HCT116 (cell line): Measurements from ENCODE around the gene FRK. TPM values are rescaled to one million over a fixed set of nuclear protein-coding genes. Genes with fewer than 3 reads are reported as not detected.
"Not testable (repeated sequence)": the region's sequence is repeated elsewhere in the genome, so short reads cannot be mapped to it uniquely, and the experiment has no call there.

Experiments
- ATAC-seq: fragments of 200-7000 bp; cut with Tn5 transposase; 2 replicates; pipeline ENCODE4 v1.9.1; 2020; ENCODE audit warnings: mild to moderate bottlenecking, moderate library complexity
- BruUV-seq: library from RNA; stranded (reverse); fragments of 400-500 nt; replicated peaks from 2 replicates; lab custom pipeline; 2021; lab: Mats Ljungman, UMichigan
- CTCF ChIA-PET: fragments of 300-600 bp; sonication (Branson Sonifier 250); formaldehyde crosslinking; loops from one replicate; lab custom pipeline; 2021; ENCODE audit warnings: antibody characterized with exemption; lab: Charles Lee
- POLR2A ChIA-PET: fragments of 300-600, 350-600 bp; sonication (Branson Sonifier 250); formaldehyde crosslinking; loops from one replicate; lab custom pipeline; 2021; ENCODE audit warnings: antibody characterized with exemption; lab: Charles Lee
- RAD21 ChIA-PET, 2 experiments: fragments of 300-600 bp; sonication (Branson Sonifier 250); formaldehyde crosslinking; loops; one replicate each; lab custom pipeline; 2023; ENCODE audit warnings: low total read pairs in 2 of 2; ENCODE audit not compliant: uncharacterized antibody in 2 of 2, unreplicated experiment in 2 of 2, low non-redundant PET in 1 of 2; lab: Charles Lee
- DNase-seq: peaks from one replicate; pipeline ENCODE4 v3.0.0-alpha.2; 2010; ENCODE audit warnings: low read depth, low spot score
- H2AFZ ChIP-seq: fragments of 200-600 bp; shearing (Covaris generic), sonication (generic); 2 replicates; pipeline ENCODE4 v1.6.1; 2017; ENCODE audit warnings: low read depth, mixed run types, mixed read lengths, antibody characterized with exemption, low read length; ENCODE audit not compliant: poor library complexity, severe bottlenecking
- H3K27ac ChIP-seq: 2 replicates; pipeline ENCODE4 v1.5.1; 2012; ENCODE audit warnings: low read depth, low read length
- H3K27me3 ChIP-seq: fragments of 200-600 bp; sonication (generic); 2 replicates; pipeline ENCODE4 v1.6.1; 2016; ENCODE audit warnings: mixed run types, low read length, mixed read lengths; ENCODE audit not compliant: insufficient read depth
- H3K36me3 ChIP-seq, 2 experiments: fragments of 200-500 bp in 1 of 2; fragments of 200-600 bp in 1 of 2; sonication (Bioruptor generic) in 1 of 2; sonication (generic) in 1 of 2; 2 replicates each; pipeline versions ENCODE4 v1.5.1 to v1.6.1; 2014 to 2016; ENCODE audit warnings: low read length in 2 of 2, inconsistent platforms in 1 of 2, mixed read lengths in 1 of 2, mixed run types in 1 of 2; ENCODE audit not compliant: insufficient read depth in 2 of 2, control insufficient read depth in 1 of 2
- H3K4me1 ChIP-seq, 2 experiments: fragments of 200-600 bp in 1 of 2; sonication (generic) in 1 of 2; 2 replicates each; pipeline versions ENCODE4 v1.5.1 to v1.6.1; 2012 to 2017; ENCODE audit warnings: low read length in 2 of 2, inconsistent platforms in 1 of 2, mild to moderate bottlenecking in 1 of 2, mixed read lengths in 1 of 2, mixed run types in 1 of 2, moderate library complexity in 1 of 2; ENCODE audit not compliant: insufficient read depth in 2 of 2, control insufficient read depth in 1 of 2
- H3K4me2 ChIP-seq: fragments of 200-600 bp; sonication (generic); 2 replicates; pipeline ENCODE4 v1.6.1; 2017; ENCODE audit warnings: mixed run types, low read length, mixed read lengths
- H3K4me3 ChIP-seq, 2 experiments: fragments of 200-600 bp in 1 of 2; sonication (generic) in 1 of 2; replicated peaks in 1 of 2; 2 replicates each; pipeline ENCODE4 v1.5.1; 2011 to 2016; ENCODE audit warnings: low read length in 2 of 2, control low read depth in 1 of 2, low read depth in 1 of 2, mild to moderate bottlenecking in 1 of 2, mixed read lengths in 1 of 2, mixed run types in 1 of 2
- H3K79me2 ChIP-seq: fragments of 200-600 bp; sonication (generic); 2 replicates; pipeline ENCODE4 v1.6.1; 2017; ENCODE audit warnings: mild to moderate bottlenecking, mixed run types, low read length, moderate library complexity, mixed read lengths; ENCODE audit not compliant: insufficient read depth
- H3K9ac ChIP-seq: fragments of 200-600 bp; sonication (generic); 2 replicates; pipeline ENCODE4 v1.6.1; 2016; ENCODE audit warnings: low read length, mixed read lengths
- H3K9me2 ChIP-seq: fragments of 200-600 bp; sonication (generic), shearing (Covaris generic); 2 replicates; pipeline ENCODE4 v1.6.1; 2017; ENCODE audit warnings: mixed run types, mild to moderate bottlenecking, moderate library complexity; ENCODE audit not compliant: insufficient read depth
- H3K9me3 ChIP-seq, 2 experiments: fragments of 200-500 bp in 1 of 2; fragments of 200-600 bp in 1 of 2; sonication (Bioruptor generic) in 1 of 2; sonication (generic) in 1 of 2; 2 replicates each; pipeline ENCODE4 v1.6.1; 2014 to 2017; ENCODE audit warnings: low read length in 2 of 2, mixed read lengths in 2 of 2, inconsistent platforms in 1 of 2, low read depth in 1 of 2, mild to moderate bottlenecking in 1 of 2, mixed run types in 1 of 2, moderate library complexity in 1 of 2; ENCODE audit not compliant: control insufficient read depth in 1 of 2, insufficient read depth in 1 of 2
- H4K20me1 ChIP-seq: fragments of 200-600 bp; sonication (generic), shearing (Covaris generic); 2 replicates; pipeline ENCODE4 v1.6.1; 2017; ENCODE audit warnings: mixed run types, mild to moderate bottlenecking, moderate library complexity; ENCODE audit not compliant: insufficient read depth
- CBX3 ChIP-seq: IDR thresholded peaks from 2 replicates; pipeline ENCODE4 v1.6.1; 2012; ENCODE audit warnings: low read depth
- CEBPB ChIP-seq: IDR thresholded peaks from 2 replicates; pipeline ENCODE4 v1.6.1; 2012; ENCODE audit warnings: low read depth
- CTCF ChIP-seq, 3 experiments: fragments of 200-600 bp in 1 of 3; sonication (generic) in 1 of 3; IDR thresholded peaks in 2 of 3; conservative IDR thresholded peaks in 1 of 3; 2 replicates each; pipeline ENCODE4 v1.5.1; 2012 to 2017; ENCODE audit warnings: low read depth in 2 of 3, low read length in 2 of 3, antibody characterized with exemption in 1 of 3, borderline replicate concordance in 1 of 3, control low read depth in 1 of 3, mild to moderate bottlenecking in 1 of 3, mixed read lengths in 1 of 3, mixed run types in 1 of 3, moderate library complexity in 1 of 3; ENCODE audit not compliant: insufficient read depth in 1 of 3
- ELF1 ChIP-seq: IDR thresholded peaks from 2 replicates; pipeline ENCODE4 v1.6.1; 2012; ENCODE audit warnings: low read depth, borderline replicate concordance
- EZH2 ChIP-seq: fragments of 200-600 bp; sonication (generic); IDR thresholded peaks from 2 replicates; pipeline ENCODE4 v1.6.1; 2017; ENCODE audit warnings: antibody characterized with exemption, mixed run types
- FOSL1 ChIP-seq: IDR thresholded peaks from 2 replicates; pipeline ENCODE4 v1.6.1; 2012; ENCODE audit warnings: low read depth
- JUND ChIP-seq: IDR thresholded peaks from 2 replicates; pipeline ENCODE4 v1.6.1; 2012
- MAX ChIP-seq: IDR thresholded peaks from 2 replicates; pipeline ENCODE4 v1.6.1; 2012
- POLR2AphosphoS5 ChIP-seq: IDR thresholded peaks from 2 replicates; pipeline ENCODE4 v1.6.1; 2011; ENCODE audit warnings: mild to moderate bottlenecking, low read depth, low read length, moderate library complexity
- RAD21 ChIP-seq: IDR thresholded peaks from 2 replicates; pipeline ENCODE4 v1.6.1; 2012; ENCODE audit warnings: low read depth, mild to moderate bottlenecking
- SIN3A ChIP-seq: IDR thresholded peaks from 2 replicates; pipeline ENCODE4 v1.6.1; 2012; ENCODE audit warnings: low read depth
- SP1 ChIP-seq: IDR thresholded peaks from 2 replicates; pipeline ENCODE4 v1.6.1; 2012; ENCODE audit warnings: low read depth
- TCF7L2 ChIP-seq: IDR thresholded peaks from 2 replicates; pipeline ENCODE4 v1.7.0; 2011; ENCODE audit warnings: borderline replicate concordance, inconsistent platforms; ENCODE audit not compliant: insufficient read depth, insufficient read length; ENCODE audit errors: extremely low read depth
- ZBTB33 ChIP-seq: IDR thresholded peaks from 2 replicates; pipeline ENCODE4 v1.6.1; 2011; ENCODE audit warnings: mild to moderate bottlenecking, low read length, moderate library complexity; ENCODE audit not compliant: insufficient replicate concordance; ENCODE audit errors: extremely low read depth
- ZFX ChIP-seq: fragments of 450-650 bp; IDR thresholded peaks from 2 replicates; pipeline ENCODE4 v1.6.1; 2017
- intact Hi-C: fragments of 100-400 bp; cut with micrococcal nuclease; formaldehyde crosslinking; loops from 2 replicates; pipeline ENCODE4 v1.10.0; 2022
- total RNA-seq: library from RNA; stranded (reverse); gene quantifications from one replicate; pipeline ENCODE4 v1.2.1, GENCODE V29; 2021; ENCODE audit not compliant: unreplicated experiment

Gene FRK
- total RNA-seq, 1 experiment from 2014 or later, result 3.7 TPM

- TF ChIP-seq CEBPB, result no peak
- no peak for TF ChIP-seq ZFX
- no peak for TF ChIP-seq MAX
- no peak for TF ChIP-seq SP1
- no peak for TF ChIP-seq SIN3A
- no peak for TF ChIP-seq FOSL1
- no peak for TF ChIP-seq POLR2AphosphoS5
- no peak for TF ChIP-seq ELF1
- TF ChIP-seq EZH2, result no peak
- TF ChIP-seq TCF7L2, result no peak
- no peak for TF ChIP-seq JUND
- TF ChIP-seq CBX3, result no peak
- TF ChIP-seq CTCF (IDR thresholded peaks at IDR 0.05 in 2 of 3, conservative IDR thresholded peaks at IDR 0.05 in 1 of 3; ENCODE audit: borderline replicate concordance in 1 of 3, insufficient read depth in 1 of 3, low read depth in 2 of 3, low read length in 2 of 3), result no peak
- TF ChIP-seq RAD21, result no peak
- TF ChIP-seq ZBTB33, result no peak
- no peak overlapping the region for H2AFZ ChIP-seq
- ATAC-seq (no peak), DNase-seq (no peak)
- no peaks in the 10 kb centered on the region; the same call in 1 of the 2 replicates for H4K20me1 ChIP-seq
- no peak overlapping the region for H3K9ac ChIP-seq
- intact Hi-C loops, result no loop called here
- H3K9me3 ChIP-seq, result no peaks in the 10 kb centered on the region
- H3K9me2 ChIP-seq, result no peaks in the 10 kb centered on the region
- H3K4me3 ChIP-seq, result no peak overlapping the region
- ChIA-PET POLR2A (no interaction called here), CTCF (no interaction called here), RAD21 (no interaction called here)
- H3K79me2 ChIP-seq, result no peaks in the 10 kb centered on the region
- no TSS peak for BruUV-seq
- H3K27ac ChIP-seq, result no peak overlapping the region
- no peak overlapping the region for H3K4me2 ChIP-seq
- no peaks in the 10 kb centered on the region for H3K27me3 ChIP-seq
- peaks cover 0 to 3% of the 10 kb centered on the region in 2 experiments; a peak in 1 of 4 replicates for H3K4me1 ChIP-seq
- H3K36me3 ChIP-seq, result no peaks in the 10 kb centered on the region
These were observed 115.4 kb downstream of the FRK start for GRCh38 chr6:115945306-115945705.

GRCh38 chr6:115944829-115945228 is 115.9 kb downstream of the FRK start:
- H3K36me3 ChIP-seq, H2AFZ ChIP-seq, H3K4me1 ChIP-seq, H3K27me3 ChIP-seq, BruUV-seq, ATAC-seq, H3K4me2 ChIP-seq, POLR2A ChIA-PET, CTCF ChIA-PET, RAD21 ChIA-PET, H3K9me2 ChIP-seq, H3K4me3 ChIP-seq, H4K20me1 ChIP-seq, intact Hi-C loops, H3K9ac ChIP-seq, H3K27ac ChIP-seq, H3K9me3 ChIP-seq, H3K79me2 ChIP-seq, DNase-seq: not testable (repeated sequence)
